Measurements from ENCODE around the gene DNTT.

The DNTT gene

DNA sequence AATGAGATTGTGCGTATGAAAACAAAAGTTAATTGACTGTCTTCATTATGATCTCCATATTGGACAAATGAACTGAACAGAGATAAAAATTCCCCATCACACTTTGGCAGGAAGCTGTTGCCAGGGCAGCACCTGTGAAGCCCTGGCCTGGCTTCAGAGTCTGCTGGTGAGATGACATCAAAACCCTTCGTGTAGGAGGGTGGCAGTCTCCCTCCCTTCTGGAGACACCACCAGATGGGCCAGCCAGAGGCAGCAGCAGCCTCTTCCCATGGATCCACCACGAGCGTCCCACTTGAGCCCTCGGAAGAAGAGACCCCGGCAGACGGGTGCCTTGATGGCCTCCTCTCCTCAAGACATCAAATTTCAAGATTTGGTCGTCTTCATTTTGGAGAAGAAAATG, at the start of gene DNTT:
Gene DNTT (plus strand): TSS at position 205 of the 400 bp plus-strand sequence. CDS start 64 bp downstream, at position 269.
- no peak for DNase-seq (ENCODE audit: low read depth, low spot score)

DNA sequence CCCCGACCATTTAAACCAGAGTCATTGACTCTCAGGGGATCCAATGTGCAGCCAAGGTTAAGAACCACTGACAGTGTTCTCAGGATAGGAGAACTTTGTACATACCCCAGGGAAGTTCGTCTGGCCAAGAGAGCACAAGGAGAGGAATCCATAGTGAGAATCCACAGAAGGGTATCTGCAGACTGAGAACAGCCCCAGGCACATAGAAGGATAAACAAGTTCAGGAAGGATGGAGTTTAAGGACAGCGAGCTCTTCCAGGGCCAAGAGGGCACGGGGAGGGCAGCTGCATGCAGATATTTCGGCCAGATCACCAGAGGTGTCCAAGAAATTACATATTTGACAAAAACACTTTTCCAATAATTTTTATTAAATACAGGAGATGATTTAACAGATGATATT, 49.3 kb upstream of the DNTT start:
- DNase-seq (ENCODE audit: low read depth, low spot score) = no peak

DNA sequence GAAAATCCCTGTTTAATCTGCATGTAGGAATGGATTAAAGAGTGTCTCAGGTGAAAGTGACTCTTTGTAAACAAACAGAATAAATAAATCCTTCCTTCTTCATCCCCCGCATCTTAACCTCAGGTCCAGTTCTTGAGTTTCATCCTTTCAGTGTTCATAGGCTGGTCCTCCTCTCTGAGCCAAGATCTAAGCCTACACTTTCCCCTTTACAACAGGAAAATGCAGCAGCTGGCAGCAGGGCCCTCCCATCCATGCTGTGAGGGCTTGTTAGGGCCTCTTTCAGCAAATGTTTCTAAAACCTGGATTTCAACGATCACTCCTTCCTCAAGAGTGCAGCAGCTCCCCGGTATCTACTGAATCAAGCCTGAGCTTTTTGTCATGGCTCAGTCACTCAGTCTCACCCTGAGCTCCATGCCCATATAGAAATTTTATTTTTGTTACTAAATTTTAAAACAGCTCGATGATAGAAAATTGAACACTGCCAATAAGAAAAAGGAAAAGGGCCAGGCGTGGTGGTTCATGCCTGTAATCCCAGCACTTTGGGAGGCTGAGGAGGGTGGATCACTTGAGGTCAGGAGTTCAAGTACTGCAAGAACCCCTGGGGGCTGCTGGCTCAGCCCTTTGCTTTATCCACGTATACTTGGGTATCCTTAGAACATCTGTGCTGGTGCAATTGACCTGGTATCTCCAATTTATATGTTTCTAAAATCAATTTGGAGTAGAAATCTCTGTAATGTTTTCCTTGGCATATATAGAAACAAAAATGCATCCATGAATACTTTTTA, 48.5 kb upstream of the DNTT start:
- no peak for DNase-seq (ENCODE audit: low read depth, low spot score)

DNA sequence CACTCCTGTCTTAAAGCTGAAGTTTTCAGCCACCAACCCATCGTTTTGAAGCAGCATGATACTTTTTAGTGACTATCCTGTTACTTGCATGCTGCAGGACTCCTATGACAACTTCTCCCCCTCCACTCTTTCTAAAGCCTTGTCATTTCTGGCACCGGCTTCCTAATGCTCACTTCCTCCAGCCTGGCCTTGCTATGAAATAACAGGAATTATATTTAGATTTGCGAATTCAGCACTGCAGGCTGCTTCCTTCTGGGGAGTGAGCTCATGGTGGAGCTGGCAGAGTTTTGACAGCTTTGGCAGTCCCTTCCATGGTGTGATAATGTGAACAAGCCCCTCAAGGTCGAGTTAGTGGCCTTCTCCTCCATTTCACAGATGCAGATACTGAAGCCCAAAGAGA, 46.3 kb upstream of the DNTT start:
- DNase-seq (ENCODE audit: low read depth, low spot score) = no peak

DNA sequence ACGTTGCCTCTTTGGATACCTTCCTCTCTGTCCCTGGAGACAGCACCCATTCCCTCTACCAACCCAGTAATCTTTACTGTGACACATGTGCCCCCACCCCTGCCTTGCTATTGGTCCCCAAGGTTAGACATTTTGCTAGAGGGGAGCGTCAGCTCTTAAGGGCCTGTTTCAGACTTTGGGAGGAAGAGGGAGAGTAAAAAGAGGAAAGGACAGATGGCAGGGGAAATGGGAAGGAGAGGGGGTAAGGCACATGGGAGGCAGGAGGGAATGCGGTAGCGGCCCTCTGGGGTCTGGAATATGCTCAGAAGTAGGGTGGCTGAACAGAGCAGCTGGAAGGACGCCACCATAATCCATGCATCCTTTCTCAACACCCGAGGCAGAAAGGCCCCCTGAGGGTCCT, 45.1 kb upstream of the DNTT start:
- DNase-seq (ENCODE audit: low read depth, low spot score) = no peak

DNA sequence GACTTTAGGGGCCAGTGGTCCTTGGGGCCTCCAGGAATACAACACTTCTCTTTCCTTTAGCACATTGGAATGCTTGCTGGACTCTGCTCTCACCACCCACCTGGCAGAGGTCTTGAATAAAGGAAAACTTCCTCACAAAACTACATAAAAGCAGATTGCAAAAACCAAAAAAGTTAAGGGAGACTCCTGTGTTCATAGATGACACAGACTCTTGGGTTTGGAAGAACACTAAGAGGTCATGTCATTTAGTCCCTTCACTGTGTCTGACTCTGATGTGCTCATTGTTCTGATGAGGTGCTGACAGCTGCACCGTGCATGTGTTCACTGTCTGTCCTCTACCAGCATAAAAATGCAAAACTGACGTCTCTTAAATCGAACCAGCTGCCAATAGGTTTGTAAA, 44.2 kb upstream of the DNTT start:
- no peak for DNase-seq (ENCODE audit: low read depth, low spot score)

DNA sequence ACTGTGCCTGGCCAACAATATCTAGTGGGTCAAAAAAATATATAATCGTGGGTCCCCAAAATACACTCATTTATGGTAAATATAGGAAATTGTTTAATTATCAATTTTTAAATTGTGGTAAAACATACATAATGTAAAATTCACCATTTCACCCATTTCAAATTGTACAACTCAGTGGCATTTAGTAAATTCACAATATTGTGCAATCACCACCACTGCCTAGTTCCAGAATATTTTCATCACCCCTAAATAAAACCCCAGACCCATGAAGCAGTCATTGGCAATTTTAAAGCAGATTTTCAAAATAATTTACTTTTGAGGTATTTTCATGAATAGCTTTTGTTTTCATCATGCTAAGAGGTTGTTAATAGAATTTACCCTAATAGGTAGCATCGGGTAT, 43.1 kb upstream of the DNTT start:
- no peak for DNase-seq (ENCODE audit: low read depth, low spot score)

DNA sequence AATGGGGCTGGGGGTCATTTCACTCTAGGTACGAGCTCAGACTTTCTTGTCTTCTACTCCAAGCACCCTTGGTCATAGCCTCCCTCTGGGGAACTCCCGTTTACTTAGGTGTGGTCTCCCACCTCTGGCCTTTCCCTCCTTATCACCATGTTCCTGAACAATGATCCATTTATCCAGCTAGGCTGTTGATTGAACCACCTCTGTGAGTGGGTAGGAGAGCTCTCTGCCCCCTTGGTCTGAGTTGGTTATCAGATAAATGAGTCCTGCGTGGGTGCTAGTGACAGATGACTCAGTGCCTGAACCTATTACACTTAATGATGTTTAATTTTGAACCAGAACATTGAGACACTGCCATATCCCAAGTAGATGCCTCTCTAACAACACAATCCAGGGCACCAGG, 42.3 kb upstream of the DNTT start:
- no peak for DNase-seq (ENCODE audit: low read depth, low spot score)

DNA sequence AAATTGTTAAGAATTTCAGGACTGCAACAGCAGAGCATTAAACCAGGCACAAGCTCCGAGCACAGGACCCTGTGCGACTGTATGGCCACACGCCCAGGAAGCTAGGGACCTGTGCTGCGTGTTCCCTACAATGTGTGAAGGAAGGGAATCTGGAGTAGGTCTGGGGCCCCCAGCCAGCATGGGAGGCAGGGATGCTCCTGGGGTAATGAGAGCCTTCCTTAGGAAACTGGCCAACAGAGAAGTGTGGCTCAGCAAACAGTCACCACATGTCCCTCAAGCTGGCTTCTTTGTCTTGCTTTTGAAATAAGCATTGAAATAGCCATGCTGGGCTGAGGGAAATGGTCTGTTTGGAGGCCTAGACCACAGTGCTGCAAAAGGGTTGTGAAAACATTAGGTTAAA, 41.1 kb upstream of the DNTT start:
- DNase-seq (ENCODE audit: low read depth, low spot score) = no peak

DNA sequence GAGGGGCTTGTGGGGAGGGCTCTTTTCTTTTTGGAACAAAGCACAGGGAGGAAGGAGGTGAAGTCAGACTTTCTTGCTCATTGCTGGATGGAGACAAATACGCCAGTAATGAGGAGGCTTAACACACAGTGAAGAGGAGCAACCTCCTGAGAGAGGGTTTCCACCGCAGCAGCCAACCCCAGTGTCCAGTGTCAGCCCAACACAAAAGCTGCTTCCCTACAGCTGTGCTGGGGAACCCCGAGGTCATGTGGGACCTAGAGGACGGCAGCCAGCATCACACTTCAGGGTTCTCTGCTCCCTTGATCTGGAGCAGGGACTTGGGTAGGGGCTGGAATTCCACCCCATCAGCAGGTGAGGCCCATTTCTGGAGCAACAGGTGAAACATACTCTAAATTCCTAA, 40.6 kb upstream of the DNTT start:
- no peak for DNase-seq (ENCODE audit: low read depth, low spot score)

DNA sequence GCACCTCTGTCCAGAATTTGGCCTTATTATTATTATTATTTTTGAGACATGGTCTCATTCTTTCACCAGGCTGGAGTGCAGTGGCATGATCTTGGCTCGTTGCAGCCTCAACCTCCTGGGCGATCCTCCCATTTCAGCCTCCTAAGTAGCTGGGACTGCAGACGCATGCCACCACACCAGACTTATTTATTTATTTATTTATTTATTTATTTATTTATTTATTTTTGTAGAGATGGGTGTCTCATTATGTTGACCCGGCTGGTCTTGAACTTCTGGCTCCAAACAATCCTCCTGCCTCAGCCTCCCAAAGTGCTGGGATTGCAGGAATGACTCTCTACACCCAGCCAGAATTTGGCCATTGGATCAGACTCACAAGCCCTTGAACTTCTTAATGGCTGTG, 39.3 kb upstream of the DNTT start:
- no peak for DNase-seq (ENCODE audit: low read depth, low spot score)

DNA sequence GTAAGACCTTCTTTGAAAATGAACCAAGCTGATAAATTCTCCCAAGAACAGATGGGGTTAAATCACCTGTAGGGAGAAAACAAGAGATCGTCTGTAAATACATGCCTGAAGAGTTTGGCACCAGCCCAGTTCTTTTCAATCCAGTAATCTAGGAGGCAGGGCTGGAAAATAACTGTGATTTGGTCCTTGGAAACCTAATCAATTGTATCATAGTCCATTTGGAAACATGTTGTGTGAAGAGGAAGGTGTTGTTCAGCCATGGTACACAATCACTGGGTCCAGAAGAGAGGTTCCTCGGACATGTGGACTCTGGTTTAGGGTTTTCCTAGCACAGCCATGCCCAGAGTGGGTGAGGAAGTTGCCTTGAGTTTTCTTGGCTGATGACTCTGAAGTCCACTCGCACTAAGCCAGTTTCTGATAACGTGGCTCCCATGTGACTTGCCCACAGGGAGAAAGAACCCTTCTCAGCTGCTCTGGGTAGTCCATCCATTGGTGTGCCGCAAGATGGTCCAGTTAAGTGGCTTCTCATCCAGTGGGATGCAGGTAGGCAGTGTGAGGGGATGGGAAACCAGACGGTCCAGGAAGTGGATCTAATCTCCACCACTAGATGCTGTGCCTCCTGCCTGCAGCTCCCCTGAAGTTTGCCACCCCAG, 38.0 kb upstream of the DNTT start:
- DNase-seq (ENCODE audit: low read depth, low spot score) = no peak

DNA sequence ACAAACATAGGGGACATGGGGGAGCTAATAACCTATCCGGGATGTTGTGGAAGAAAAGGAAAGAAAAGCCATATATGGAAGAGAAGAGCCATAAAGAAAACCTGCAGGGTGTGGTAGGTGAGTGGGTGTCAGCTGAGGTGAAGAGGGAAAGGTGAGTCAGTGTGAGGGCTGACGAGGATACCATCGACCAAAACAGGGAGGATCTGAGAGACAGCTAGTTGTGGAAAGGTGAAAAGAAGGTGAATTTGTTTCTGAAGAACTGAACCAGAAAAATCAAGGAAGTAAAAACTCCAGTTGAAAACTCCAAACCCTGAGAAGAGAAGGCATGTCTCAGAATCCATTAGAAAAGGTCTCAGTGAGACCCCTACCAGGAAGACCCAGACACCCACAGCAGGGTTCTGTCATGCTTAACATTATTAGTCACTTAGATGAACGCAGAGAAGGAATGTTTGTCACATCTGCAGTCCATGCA, 37.0 kb upstream of the DNTT start:
- DNase-seq (ENCODE audit: low read depth, low spot score) = no peak

DNA sequence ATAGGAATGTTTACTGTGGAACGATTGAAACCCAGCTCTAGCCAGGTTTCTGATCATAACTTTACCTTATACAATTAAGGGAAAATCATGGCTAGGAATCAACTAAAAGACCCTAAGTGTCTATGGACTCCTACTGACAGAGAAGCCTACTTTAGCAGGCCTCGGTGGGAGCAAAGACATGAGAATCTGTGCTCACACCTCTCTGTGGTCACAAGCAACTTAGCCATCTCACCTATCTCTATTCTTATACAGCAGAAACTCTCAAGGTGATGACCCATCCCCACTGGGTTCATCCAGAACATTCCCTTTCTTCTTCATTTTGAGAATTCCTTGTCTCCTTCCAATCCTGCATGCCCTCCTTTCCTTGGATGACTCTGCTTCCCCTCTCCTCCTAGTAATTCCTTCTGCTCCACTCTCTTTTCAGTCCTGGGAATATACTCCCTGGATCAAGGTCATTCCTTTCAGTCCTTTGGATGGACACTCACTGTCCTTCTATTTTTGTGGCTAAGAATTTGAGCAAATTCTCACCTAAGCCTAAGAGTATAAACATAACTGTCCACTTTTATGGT, 35.8 kb upstream of the DNTT start:
- DNase-seq (ENCODE audit: low read depth, low spot score) = no peak

DNA sequence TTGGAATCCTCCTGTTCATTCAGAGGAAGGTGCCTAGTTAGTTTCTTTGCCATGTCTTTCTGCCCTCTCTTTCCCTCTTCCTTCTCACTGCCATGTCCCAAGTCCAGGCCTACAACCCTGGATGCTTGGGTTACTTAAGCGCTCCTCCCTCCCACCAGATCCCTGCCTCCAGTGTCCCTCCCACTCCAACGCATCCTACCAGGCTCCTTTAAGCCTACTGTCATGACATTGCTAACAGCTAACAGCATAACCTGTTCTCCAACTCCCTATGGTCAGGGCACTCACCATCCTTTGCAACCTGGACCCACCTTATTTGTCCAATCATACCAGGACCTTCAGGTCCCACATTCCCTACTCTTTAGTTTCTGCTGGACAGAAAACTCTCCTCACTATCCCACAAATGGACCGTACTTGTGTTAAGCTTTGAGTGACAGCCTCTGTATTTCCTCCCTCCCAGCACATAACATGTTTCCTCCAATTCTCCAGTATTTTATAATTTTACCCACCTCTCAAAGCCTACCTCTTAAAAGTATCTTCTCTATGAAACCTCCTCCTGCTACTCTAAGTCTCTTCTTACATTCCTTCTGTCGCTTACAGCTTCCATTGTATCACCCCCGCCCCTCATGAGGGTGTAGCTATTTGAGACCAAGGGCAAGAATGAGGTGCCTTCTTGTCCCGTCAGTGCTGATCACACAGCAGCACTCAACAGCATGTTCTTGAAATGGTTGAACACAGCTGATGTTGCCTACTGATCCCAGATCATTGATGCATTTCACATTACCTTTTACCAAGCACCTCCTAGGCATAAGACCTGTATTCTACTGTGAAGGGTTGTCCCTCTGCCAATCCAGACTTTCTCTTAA, 34.6 kb upstream of the DNTT start:
- no peak for DNase-seq (ENCODE audit: low read depth, low spot score)

DNA sequence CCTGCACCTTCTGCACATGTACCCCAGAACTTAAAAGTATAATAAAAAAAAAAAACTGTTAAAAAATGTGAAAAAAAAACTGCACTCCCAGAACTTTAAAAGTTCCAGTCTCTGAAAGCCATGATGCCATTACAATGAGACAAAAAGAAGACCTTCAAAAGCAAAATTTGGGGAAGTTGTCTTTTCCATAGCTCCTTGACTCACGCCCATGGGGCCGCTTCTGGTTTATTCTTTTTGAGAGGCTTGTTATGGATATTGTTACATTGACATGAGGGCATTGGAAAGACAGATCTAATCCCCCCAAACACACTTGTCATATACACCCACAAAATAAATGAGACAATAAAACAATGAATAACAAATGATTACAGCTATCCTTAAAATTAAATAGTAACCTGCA, 33.7 kb upstream of the DNTT start:
- no peak for DNase-seq (ENCODE audit: low read depth, low spot score)

DNA sequence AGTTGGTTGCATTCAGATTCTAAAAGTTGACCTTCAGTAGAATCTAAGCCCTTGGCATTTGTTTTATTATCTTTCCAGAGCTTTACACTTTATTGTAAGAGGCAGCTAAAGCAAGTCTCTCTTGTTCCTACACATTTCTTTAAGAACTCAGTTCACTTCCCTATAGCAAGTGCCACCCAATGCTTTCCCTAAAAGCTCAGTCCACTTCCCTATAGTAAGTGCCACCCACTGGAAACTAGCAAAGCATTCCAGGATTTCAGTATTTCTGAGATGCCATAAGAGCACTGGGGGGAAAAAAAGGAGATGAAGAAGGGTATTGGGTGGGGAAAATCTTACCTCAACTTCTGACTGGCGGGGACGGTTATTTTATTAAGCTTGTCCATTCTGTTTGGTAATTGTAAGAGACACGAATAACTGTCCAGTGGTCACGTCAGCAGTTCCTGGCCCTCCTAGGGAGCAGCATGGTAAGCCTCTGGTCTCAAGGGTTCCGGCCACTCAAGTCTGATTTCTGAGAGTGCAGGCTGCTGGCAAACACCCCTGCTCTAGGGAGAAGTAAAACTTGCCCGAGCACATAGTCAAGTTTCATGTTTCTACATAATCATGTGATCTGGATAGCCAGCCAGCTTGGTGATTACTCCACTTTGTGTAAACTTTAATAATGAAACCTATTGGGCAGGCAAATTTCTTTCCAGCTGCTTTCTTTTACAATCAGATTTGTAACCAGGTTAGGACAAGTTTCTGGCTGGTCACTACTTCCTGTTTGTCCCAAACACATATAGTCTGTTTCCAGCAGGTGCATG, 33.0 kb upstream of the DNTT start, which contains the start of gene BLNK:
Gene BLNK (minus strand): TSS at position 554 of the 800 bp plus-strand sequence. CDS start 171 bp downstream, at position 383.
- DNase-seq (ENCODE audit: low read depth, low spot score) = no peak

DNA sequence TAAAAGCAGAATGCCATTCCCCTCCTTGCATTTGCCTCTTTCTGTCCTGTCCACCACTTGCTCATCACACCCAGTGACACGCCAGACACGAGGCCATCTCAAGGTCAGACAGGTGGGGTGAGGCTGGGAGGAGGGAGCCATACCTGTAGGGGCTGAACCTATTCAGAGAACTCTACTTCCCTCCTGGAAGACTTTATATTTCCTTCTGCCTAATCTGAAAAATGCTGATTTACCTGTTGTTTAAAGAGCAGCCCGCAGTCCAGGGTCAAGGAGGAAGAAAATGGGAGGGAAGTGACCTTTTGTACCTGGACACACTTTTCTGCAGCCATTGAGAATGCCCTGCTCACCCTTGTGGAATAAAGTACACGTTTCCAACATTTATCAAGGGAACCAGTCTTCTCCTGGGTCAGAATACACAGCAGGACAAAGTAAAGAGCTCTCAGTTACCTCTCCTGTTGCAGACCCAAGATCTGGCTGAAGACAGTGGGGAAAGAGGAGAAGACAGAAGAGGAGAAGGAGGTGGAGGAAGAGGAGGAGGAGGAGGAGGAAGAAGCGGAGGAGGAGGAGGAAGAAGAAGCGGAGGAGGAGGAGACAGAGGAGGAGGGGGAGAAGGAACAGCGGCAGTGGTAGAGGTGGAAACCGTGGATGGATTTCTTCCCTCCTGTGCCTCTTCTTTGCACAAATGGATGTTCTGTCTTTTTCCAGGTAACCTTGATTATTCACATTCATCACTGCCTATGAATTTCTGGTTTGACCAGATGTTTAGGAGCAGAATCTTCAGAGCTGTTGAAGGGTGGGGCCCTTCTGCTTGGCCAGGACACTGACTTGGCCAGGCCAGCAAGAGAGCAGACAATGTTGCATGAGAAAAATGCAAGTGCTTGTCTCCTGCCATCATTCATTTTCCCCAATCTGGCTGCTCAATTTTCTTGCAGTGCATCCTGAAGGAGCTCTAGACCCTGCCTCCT, 31.6 kb upstream of the DNTT start:
- no peak for DNase-seq (ENCODE audit: low read depth, low spot score)

DNA sequence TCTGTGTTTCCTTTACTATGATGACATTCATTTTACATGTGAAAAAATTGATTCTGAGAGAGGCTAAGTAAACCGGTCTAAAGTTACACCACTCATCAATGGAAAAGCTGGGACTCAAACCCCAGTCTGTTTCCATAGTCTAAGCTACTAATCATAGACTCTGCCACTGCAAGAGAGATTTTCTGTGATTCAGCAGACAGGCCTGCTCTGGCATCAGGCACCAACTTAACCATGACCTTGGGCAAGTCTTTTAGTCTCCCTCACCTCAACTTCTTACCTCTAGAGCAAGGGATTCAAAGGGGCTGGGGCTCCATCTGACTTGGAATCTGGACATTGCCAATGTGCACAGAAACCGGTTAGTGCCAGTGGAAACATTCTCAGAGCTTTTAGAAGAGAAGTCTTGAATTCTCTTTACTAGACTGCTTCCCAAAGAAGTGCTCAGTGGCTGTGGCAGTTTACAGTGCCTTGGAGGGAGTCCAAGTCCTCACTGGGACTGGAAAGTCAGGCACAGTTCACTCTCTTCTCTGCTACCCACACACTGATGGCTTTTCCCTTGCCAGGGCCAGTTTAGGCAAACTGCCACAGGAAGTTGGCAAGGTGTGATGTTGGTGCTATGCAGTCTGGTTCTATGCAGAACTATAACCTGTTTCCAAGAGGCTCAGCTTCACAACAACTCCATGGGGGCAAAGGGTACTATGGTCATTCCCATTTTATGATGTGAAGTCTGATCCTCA, 28.4 kb upstream of the DNTT start:
- DNase-seq (ENCODE audit: low read depth, low spot score) = no peak
